Fibroblast of lung (primary cell): ENCODE data around the gene THOC6. TPM values are rescaled to one million over a fixed set of nuclear protein-coding genes. Genes with fewer than 3 reads are reported as not detected.

Source experiments
- DNase-seq, 2 donors: peaks; one replicate each; pipeline versions ENCODE4 v3.0.0 to v3.0.0-alpha.2; 2010; ENCODE audit warnings: low read depth in 2 of 2
- H2AFZ ChIP-seq: 2 replicates; pipeline ENCODE4 v1.5.1; 2012; ENCODE audit warnings: low read length, control low read depth, inconsistent platforms
- H3K27ac ChIP-seq: 2 replicates; pipeline ENCODE4 v1.5.1; 2011; ENCODE audit warnings: low read length, control low read depth; ENCODE audit not compliant: insufficient read depth
- H3K27me3 ChIP-seq: 2 replicates; pipeline ENCODE4 v1.5.1; 2011; ENCODE audit warnings: mild to moderate bottlenecking, low read length; ENCODE audit not compliant: control insufficient read depth, insufficient read depth
- H3K36me3 ChIP-seq: 2 replicates; pipeline ENCODE4 v1.5.1; 2011; ENCODE audit warnings: low read length; ENCODE audit not compliant: control insufficient read depth, insufficient read depth
- H3K4me1 ChIP-seq: 2 replicates; pipeline ENCODE4 v1.5.1; 2011; ENCODE audit warnings: low read length; ENCODE audit not compliant: control insufficient read depth, insufficient read depth; ENCODE audit errors: extremely low read depth
- H3K4me2 ChIP-seq: 2 replicates; pipeline ENCODE4 v1.5.1; 2011; ENCODE audit warnings: low read length, control low read depth; ENCODE audit not compliant: insufficient read depth; ENCODE audit errors: extremely low read depth
- H3K4me3 ChIP-seq, 4 experiments: fragments of 200-600 bp in 1 of 4; sonication (generic) in 1 of 4; replicated peaks in 1 of 4; 2 replicates each; pipeline ENCODE4 v1.5.1; 2011 to 2016; ENCODE audit warnings: low read length in 4 of 4, low read depth in 3 of 4, mild to moderate bottlenecking in 3 of 4, control low read depth in 2 of 4, inconsistent platforms in 1 of 4, mixed read lengths in 1 of 4; ENCODE audit not compliant: insufficient read depth in 1 of 4; ENCODE audit errors: control extremely low read depth in 1 of 4
- H3K79me2 ChIP-seq: 2 replicates; pipeline ENCODE4 v1.5.1; 2012; ENCODE audit warnings: mild to moderate bottlenecking, low read length, inconsistent platforms; ENCODE audit not compliant: control insufficient read depth, insufficient read depth
- H3K9ac ChIP-seq: 2 replicates; pipeline ENCODE4 v1.5.1; 2011; ENCODE audit warnings: mild to moderate bottlenecking, low read length, control low read depth; ENCODE audit not compliant: insufficient read depth
- H3K9me3 ChIP-seq: 2 replicates; pipeline ENCODE4 v1.5.1; 2012; ENCODE audit warnings: low read depth, low read length; ENCODE audit not compliant: control insufficient read depth, insufficient read depth
- H4K20me1 ChIP-seq: 2 replicates; pipeline ENCODE4 v1.5.1; 2011; ENCODE audit warnings: low read length; ENCODE audit not compliant: control insufficient read depth, insufficient read depth; ENCODE audit errors: extremely low read depth
- EZH2 ChIP-seq: IDR thresholded peaks from 2 replicates; pipeline ENCODE4 v1.5.1; 2012; ENCODE audit warnings: low read length, control low read depth, mild to moderate bottlenecking; ENCODE audit errors: missing control alignments
- polyA plus RNA-seq, 2 donors: library from polyadenylated mRNA; depleted of rRNA in 1 of 2; stranded (reverse) in 1 of 2; unstranded in 1 of 2; fragments of >200 nt; gene quantifications; 2 replicates each; pipeline ENCODE4 v1.2.1, GENCODE V29; 2011 to 2012; ENCODE audit warnings: missing spikeins in 1 of 2
- total RNA-seq: library from RNA; depleted of rRNA; stranded (reverse); fragments of >200 nt; gene quantifications from 2 replicates; pipeline ENCODE4 v1.2.1, GENCODE V29; 2014
- TF ChIP-seq, protein P1 (sequence below), 2 donors: IDR thresholded peaks in 1 of 2; conservative IDR thresholded peaks in 1 of 2; 1 replicate in 1 of 2; 2 replicates in 1 of 2; pipeline ENCODE4 v1.5.1; 2011 to 2012; ENCODE audit warnings: low read length in 2 of 2, control low read depth in 1 of 2, inconsistent platforms in 1 of 2, low read depth in 1 of 2, mild to moderate bottlenecking in 1 of 2

THOC6 gene
- total and polyA plus RNA-seq, 2 donors (not counting 1 experiment from before 2014, with no cell fraction given): 17.6 to 26.6 TPM

- Histone ChIP-seq H3K27ac (no peak overlapping the region), H4K20me1 (no peaks in the 10 kb centered on the region), H3K27me3 (no peaks in the 10 kb centered on the region), H3K4me2 (no peak overlapping the region), H3K9me3 (no peaks in the 10 kb centered on the region), H3K4me1 (no peaks in the 10 kb centered on the region), H2AFZ (no peak overlapping the region), H3K9ac (no peak overlapping the region), H3K36me3 (no peaks in the 10 kb centered on the region), H3K79me2 (no peaks in the 10 kb centered on the region), H3K4me3 (no peak overlapping the region)
- DNase-seq: no peak
- TF ChIP-seq, protein P1, sequence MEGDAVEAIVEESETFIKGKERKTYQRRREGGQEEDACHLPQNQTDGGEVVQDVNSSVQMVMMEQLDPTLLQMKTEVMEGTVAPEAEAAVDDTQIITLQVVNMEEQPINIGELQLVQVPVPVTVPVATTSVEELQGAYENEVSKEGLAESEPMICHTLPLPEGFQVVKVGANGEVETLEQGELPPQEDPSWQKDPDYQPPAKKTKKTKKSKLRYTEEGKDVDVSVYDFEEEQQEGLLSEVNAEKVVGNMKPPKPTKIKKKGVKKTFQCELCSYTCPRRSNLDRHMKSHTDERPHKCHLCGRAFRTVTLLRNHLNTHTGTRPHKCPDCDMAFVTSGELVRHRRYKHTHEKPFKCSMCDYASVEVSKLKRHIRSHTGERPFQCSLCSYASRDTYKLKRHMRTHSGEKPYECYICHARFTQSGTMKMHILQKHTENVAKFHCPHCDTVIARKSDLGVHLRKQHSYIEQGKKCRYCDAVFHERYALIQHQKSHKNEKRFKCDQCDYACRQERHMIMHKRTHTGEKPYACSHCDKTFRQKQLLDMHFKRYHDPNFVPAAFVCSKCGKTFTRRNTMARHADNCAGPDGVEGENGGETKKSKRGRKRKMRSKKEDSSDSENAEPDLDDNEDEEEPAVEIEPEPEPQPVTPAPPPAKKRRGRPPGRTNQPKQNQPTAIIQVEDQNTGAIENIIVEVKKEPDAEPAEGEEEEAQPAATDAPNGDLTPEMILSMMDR (conservative IDR thresholded peaks at IDR 0.05 in 1 of 2, IDR thresholded peaks at IDR 0.05 in 1 of 2; ENCODE audit: low read depth in 1 of 2, low read length in 2 of 2): no peak
- no peak for TF ChIP-seq EZH2
These were observed 36.5 kb upstream of the THOC6 start for GRCh38 chr16:2987286-2987685.

DNA sequence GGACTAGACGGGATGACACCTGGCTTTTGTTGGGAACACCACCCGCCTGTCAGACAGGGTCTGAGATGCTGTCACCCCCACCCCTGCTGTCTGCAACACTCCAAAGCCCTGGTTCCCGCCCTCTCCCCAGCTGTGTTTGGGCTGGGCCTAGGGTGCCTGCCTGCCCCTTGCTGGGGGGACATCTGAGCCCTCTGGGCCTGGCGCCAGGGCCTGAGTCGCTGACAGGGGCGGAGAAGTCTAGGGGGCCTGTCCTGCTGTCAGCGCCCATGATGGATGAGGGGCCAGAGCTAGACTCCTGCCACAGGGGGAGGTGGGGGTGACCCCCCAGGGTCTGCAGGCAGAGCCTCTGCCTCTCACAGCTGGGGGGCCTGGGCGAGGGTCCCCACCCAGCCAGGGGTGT, 36.0 kb upstream of the THOC6 start:
- no peak overlapping the region for H2AFZ ChIP-seq
- no peak overlapping the region for H3K4me3 ChIP-seq
- DNase-seq: peak in 1 of 2 donors; percentile 18
- TF ChIP-seq, protein P1 (conservative IDR thresholded peaks at IDR 0.05 in 1 of 2, IDR thresholded peaks at IDR 0.05 in 1 of 2; ENCODE audit: low read depth in 1 of 2, low read length in 2 of 2): no peak
- no peak for TF ChIP-seq EZH2
- H3K4me1 ChIP-seq: no peaks in the 10 kb centered on the region
- H3K27me3 ChIP-seq: no peaks in the 10 kb centered on the region
- no peak overlapping the region for H3K27ac ChIP-seq
- no peak overlapping the region for H3K9ac ChIP-seq
- H4K20me1 ChIP-seq: no peaks in the 10 kb centered on the region
- H3K79me2 ChIP-seq: no peaks in the 10 kb centered on the region
- H3K4me2 ChIP-seq: no peak overlapping the region
- no peaks in the 10 kb centered on the region for H3K36me3 ChIP-seq
- H3K9me3 ChIP-seq: no peaks in the 10 kb centered on the region

- no peaks in the 10 kb centered on the region for H3K79me2 ChIP-seq
- no peaks in the 10 kb centered on the region for H4K20me1 ChIP-seq
- H3K36me3 ChIP-seq: no peaks in the 10 kb centered on the region
- no peak overlapping the region for H2AFZ ChIP-seq
- no peak overlapping the region for H3K4me3 ChIP-seq
- DNase-seq: no peak
- TF ChIP-seq, protein P1 (conservative IDR thresholded peaks at IDR 0.05 in 1 of 2, IDR thresholded peaks at IDR 0.05 in 1 of 2; ENCODE audit: low read depth in 1 of 2, low read length in 2 of 2): no peak
- no peak for TF ChIP-seq EZH2
- H3K4me1 ChIP-seq: no peaks in the 10 kb centered on the region
- H3K9ac ChIP-seq: no peak overlapping the region
- no peak overlapping the region for H3K27ac ChIP-seq
- H3K9me3 ChIP-seq: no peaks in the 10 kb centered on the region
- no peaks in the 10 kb centered on the region for H3K27me3 ChIP-seq
- H3K4me2 ChIP-seq: no peak overlapping the region
These were observed 35.2 kb upstream of the THOC6 start for GRCh38 chr16:2988590-2989099.
